GM12878 (cell line): ENCODE results near the gene ZNF296. TPM values are rescaled to one million over a fixed set of nuclear protein-coding genes. Genes with fewer than 3 reads are reported as not detected.

Experiments used
- ATAC-seq: fragments of 200-7000 bp; cut with Tn5 transposase; 3 replicates; pipeline ENCODE4 v1.9.1; 2020; ENCODE audit warnings: mild to moderate bottlenecking, moderate library complexity
- BruUV-seq: library from RNA; stranded (reverse); fragments of 400-500 nt; replicated peaks from 2 replicates; lab custom pipeline; 2021; lab: Mats Ljungman, UMichigan
- CTCF ChIA-PET: fragments of 300-600 bp; sonication (Branson Sonifier 250); formaldehyde crosslinking; extraction: SDS; loops from one replicate; lab custom pipeline; 2021; ENCODE audit warnings: inconsistent platforms; lab: Yijun Ruan, JAX
- POLR2A ChIA-PET: fragments of 350-600 bp; formaldehyde crosslinking; extraction: SDS; loops from one replicate; lab custom pipeline; 2021; ENCODE audit warnings: inconsistent platforms; lab: Charles Lee
- RAD21 ChIA-PET: fragments of 300-600 bp; sonication (Branson Sonifier 250); formaldehyde crosslinking; loops from one replicate; lab custom pipeline; 2023; ENCODE audit warnings: antibody characterized with exemption; ENCODE audit not compliant: unreplicated experiment; lab: Charles Lee
- SMC1A ChIA-PET: fragments of 300-600 bp; sonication (Branson Sonifier 250); formaldehyde crosslinking; loops from one replicate; lab custom pipeline; 2023; ENCODE audit not compliant: unreplicated experiment, uncharacterized antibody; lab: Charles Lee
- DNase-seq: peaks from one replicate; pipeline ENCODE4 v3.0.0-alpha.2; 2011; ENCODE audit warnings: low read depth, low spot score
- FAIRE-seq: peaks from 3 replicates; lab custom pipeline; 2011; peaks lifted over from hg19 to GRCh38; lab: Jason Lieb, UNC
- H2AFZ ChIP-seq: 2 replicates; pipeline ENCODE4 v1.6.0; 2011; ENCODE audit warnings: low read depth, low read length, control low read depth; ENCODE audit not compliant: control insufficient read depth
- H3K27ac ChIP-seq: 2 replicates; pipeline ENCODE4 v1.5.1; 2011; ENCODE audit warnings: control low read depth; ENCODE audit not compliant: control insufficient read depth, insufficient read depth
- H3K27me3 ChIP-seq, 2 experiments: replicated peaks in 1 of 2; 2 replicates each; pipeline versions ENCODE4 v1.6.0 to v1.6.1; 2011; ENCODE audit warnings: low read length in 1 of 2; ENCODE audit not compliant: control insufficient read depth in 2 of 2, insufficient read depth in 2 of 2
- H3K36me3 ChIP-seq, 2 experiments: 2 replicates each; pipeline ENCODE4 v1.5.1; 2011; ENCODE audit warnings: low read length in 1 of 2; ENCODE audit not compliant: control insufficient read depth in 2 of 2, insufficient read depth in 2 of 2
- H3K4me1 ChIP-seq: 2 replicates; pipeline ENCODE4 v1.6.1; 2011; ENCODE audit warnings: mild to moderate bottlenecking, low read length, moderate library complexity, mixed read lengths; ENCODE audit not compliant: control insufficient read depth, insufficient read depth
- H3K4me2 ChIP-seq: 2 replicates; pipeline ENCODE4 v1.6.0; 2011; ENCODE audit warnings: control low read depth; ENCODE audit not compliant: control insufficient read depth, insufficient read depth
- H3K4me3 ChIP-seq: fragments of 200-600 bp; sonication (generic); 2 replicates; pipeline ENCODE4 v1.5.1; 2016
- H3K79me2 ChIP-seq: 2 replicates; pipeline ENCODE4 v1.6.0; 2011; ENCODE audit warnings: low read length; ENCODE audit not compliant: control insufficient read depth, insufficient read depth
- H3K9ac ChIP-seq: 2 replicates; pipeline ENCODE4 v1.8.0; 2011; ENCODE audit warnings: low read length, control low read depth, mixed read lengths; ENCODE audit not compliant: control insufficient read depth, insufficient read depth
- H3K9me3 ChIP-seq: replicated peaks from 3 replicates; pipeline ENCODE4 v1.5.1; 2011; ENCODE audit warnings: mild to moderate bottlenecking, low read length; ENCODE audit not compliant: control insufficient read depth, insufficient read depth
- H4K20me1 ChIP-seq: 2 replicates; pipeline ENCODE4 v1.6.0; 2011; ENCODE audit not compliant: control insufficient read depth, insufficient read depth
- BMI1 ChIP-seq: fragments of 450-650 bp; IDR thresholded peaks from 2 replicates; pipeline ENCODE4 v1.6.1; 2016; ENCODE audit warnings: mild to moderate bottlenecking, moderate library complexity, borderline replicate concordance
- HDAC2 ChIP-seq: fragments of 200-600 bp; sonication (generic); IDR thresholded peaks from 2 replicates; pipeline ENCODE4 v1.6.1; 2017
- WGBS: methylation state at CpG from one replicate; pipeline ENCODE4 v1.1.6; 2016; ENCODE audit warnings: low lambda C conversion rate; ENCODE audit not compliant: insufficient replicate concordance, insufficient coverage; ENCODE audit errors: missing lambda C conversion rate; 5-methylcytosine and 5-hydroxymethylcytosine counted together
- in situ Hi-C: fragments of 300-500 bp; cut with MboI; formaldehyde crosslinking; loops from 9 replicates; pipeline ENCODE4 v1.14.3; 2018; ENCODE audit warnings: mixed read lengths
- intact Hi-C: fragments of 100-400 bp; cut with micrococcal nuclease; formaldehyde crosslinking; loops from one replicate; pipeline ENCODE4 v1.14.2; 2022; ENCODE audit not compliant: unreplicated experiment
- polyA plus RNA-seq, 11 experiments: library from polyadenylated mRNA; depleted of rRNA in 4 of 11; unstranded in 6 of 11; stranded (reverse) in 5 of 11; fragments of >200 nt; fragmentation: Nextera tagmentation in 4 of 11; fragmentation: Illumina TruSeq in 1 of 11; extraction: Ambion mirVana in 4 of 11; extraction: Trizol in 1 of 11; gene quantifications; 1 replicate in 1 of 11; 2 replicates in 10 of 11; pipeline versions ENCODE4 v1.2.1 to v1.2.3, GENCODE V29; 2011 to 2016; ENCODE audit warnings: inconsistent platforms in 2 of 11, missing spikeins in 2 of 11, low read depth in 1 of 11
- total RNA-seq, 4 experiments: library from RNA; depleted of rRNA in 3 of 4; stranded (reverse); fragments of >200 nt in 3 of 4; fragmentation: Illumina TruSeq in 1 of 4; extraction: Trizol in 1 of 4; gene quantifications; 2 replicates each; pipeline versions ENCODE4 v1.2.1 to v1.2.3, GENCODE V29; 2013 to 2021
- TF ChIP-seq, protein P1 (sequence below): fragments of 450-650 bp; IDR thresholded peaks from 2 replicates; pipeline ENCODE4 v1.6.1; 2017; ENCODE audit warnings: mild to moderate bottlenecking
- TF ChIP-seq, protein P2 (sequence below): IDR thresholded peaks from 2 replicates; pipeline ENCODE4 v1.6.1; 2012; ENCODE audit warnings: improper control_type of control experiment, low read depth, low read length; ENCODE audit not compliant: insufficient replicate concordance

Gene ZNF296
- total and polyA plus RNA-seq, 10 of the 15 experiments (the other 5 are each of a cell fraction or from before 2014, with no cell fraction given), result 0.44 to 23.6 (median 3.5) TPM; not detected in 1

DNA sequence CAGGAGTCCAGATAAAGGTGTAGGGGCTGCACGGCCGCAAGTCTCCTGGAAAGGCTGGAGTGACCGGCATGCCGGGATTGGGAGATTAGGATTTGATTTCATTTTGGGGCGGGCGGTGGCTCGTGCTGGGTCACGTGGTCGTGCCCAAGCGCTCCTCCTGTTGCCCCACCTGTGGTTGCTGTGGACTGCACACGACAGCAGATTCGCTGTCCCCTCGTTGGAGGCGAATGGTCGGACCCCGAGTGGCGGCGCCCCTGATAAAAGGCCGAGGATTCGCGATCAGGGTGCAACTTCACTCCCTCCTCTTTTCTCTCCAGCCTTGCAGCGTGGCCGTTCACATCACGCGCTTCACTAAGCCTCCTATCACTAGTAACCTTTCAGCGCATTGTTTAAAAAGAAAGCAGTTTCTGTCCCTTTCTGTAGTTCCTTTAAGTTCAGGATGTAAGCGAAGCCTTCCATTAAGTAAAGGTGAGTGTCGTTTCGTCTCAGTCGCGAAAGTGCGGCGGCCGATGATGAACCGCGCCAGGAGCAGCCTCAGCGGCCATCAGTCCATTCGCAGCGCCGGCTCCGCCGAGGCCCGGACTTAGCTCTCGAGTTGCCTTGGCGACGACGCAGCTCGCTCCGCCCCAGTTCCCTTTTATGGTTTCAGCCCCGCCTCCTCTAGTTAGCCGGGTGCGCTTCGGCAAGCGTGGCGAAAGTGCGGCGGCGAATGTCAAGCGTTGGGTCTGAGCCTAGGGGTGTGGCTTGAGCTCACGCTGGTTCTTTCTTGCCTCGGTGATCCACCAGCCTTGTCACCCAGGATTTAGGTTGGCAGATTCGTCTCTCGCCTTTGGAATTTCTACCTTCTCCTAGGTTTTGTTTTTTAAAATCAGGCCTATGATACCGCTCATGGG is 15.0 kb upstream of the ZNF296 start (continued):
- TF ChIP-seq, protein P1, sequence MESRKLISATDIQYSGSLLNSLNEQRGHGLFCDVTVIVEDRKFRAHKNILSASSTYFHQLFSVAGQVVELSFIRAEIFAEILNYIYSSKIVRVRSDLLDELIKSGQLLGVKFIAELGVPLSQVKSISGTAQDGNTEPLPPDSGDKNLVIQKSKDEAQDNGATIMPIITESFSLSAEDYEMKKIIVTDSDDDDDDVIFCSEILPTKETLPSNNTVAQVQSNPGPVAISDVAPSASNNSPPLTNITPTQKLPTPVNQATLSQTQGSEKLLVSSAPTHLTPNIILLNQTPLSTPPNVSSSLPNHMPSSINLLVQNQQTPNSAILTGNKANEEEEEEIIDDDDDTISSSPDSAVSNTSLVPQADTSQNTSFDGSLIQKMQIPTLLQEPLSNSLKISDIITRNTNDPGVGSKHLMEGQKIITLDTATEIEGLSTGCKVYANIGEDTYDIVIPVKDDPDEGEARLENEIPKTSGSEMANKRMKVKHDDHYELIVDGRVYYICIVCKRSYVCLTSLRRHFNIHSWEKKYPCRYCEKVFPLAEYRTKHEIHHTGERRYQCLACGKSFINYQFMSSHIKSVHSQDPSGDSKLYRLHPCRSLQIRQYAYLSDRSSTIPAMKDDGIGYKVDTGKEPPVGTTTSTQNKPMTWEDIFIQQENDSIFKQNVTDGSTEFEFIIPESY, result peak; percentile 76; the same call in 1 of the 2 replicates
- TF ChIP-seq HDAC2, result no peak
- TF ChIP-seq, all 136 proteins: peak for 40

DNA sequence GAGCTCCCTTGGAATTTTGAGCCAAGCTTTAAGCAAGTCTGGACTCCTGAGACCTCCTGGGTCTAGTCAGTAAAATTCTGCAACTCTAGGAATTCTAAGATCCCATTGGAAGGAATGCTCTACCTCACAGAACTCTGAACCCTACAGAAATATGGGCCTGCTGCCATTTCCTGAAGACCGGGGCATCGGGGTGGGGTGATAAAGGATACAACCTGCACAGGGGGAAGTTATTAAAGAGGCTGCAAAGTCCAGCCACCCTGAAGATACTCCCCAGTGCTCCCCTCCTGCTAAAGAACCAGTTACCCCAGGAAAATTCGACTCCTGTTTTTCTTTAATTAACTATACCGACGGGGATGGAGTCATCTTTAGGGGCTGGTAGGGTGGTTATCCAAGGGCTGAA is 14.3 kb upstream of the ZNF296 start:
- FAIRE-seq (no peak), ATAC-seq (no peak), DNase-seq (no peak)
- peaks cover 2% of the 10 kb centered on the region; the same call in 2 of the 3 replicates for H3K9me3 ChIP-seq
- no peak overlapping the region for H3K9ac ChIP-seq
- no peak overlapping the region for H3K4me3 ChIP-seq
- H4K20me1 ChIP-seq, result no peaks in the 10 kb centered on the region
- in situ Hi-C loops (no loop called here), intact Hi-C loops (loop anchor here (5.0 to 10.0 kb wide), 3 partner anchors 87 to 394 kb away; partner anchors contain the start of genes BLOC1S3 and TRAPPC6A)
- ChIA-PET SMC1A (interaction anchor here (1.7 to 2.4 kb wide), 4 partner anchors 10 to 88 kb away, joined by 4 to 7 read pairs (median 6); partner anchors contain the start of gene BLOC1S3), RAD21 (no interaction called here), POLR2A (interaction anchor here (1.8 to 3.0 kb wide), 2 partner anchors 16 to 46 kb away, joined by 4 to 25 read pairs; no protein-coding TSS in a partner anchor), CTCF (interaction anchor here (1.1 to 3.1 kb wide), 2 partner anchors 10 to 34 kb away, joined by 4 to 12 read pairs; no protein-coding TSS in a partner anchor)
- H3K27ac ChIP-seq, result no peak overlapping the region
- no peaks in the 10 kb centered on the region for H3K27me3 ChIP-seq
- WGBS, result 98% methylated on average over 5 of the region's 5 CpGs
- H3K4me1 ChIP-seq, result peaks cover 9% of the 10 kb centered on the region
- no peak overlapping the region for H2AFZ ChIP-seq
- no TSS peak for BruUV-seq
- peaks cover 8 to 15% of the 10 kb centered on the region in 2 experiments for H3K36me3 ChIP-seq
- H3K79me2 ChIP-seq, result peaks cover 34% of the 10 kb centered on the region
- H3K4me2 ChIP-seq, result no peak overlapping the region
- no peak for TF ChIP-seq BMI1
- TF ChIP-seq, protein P2, sequence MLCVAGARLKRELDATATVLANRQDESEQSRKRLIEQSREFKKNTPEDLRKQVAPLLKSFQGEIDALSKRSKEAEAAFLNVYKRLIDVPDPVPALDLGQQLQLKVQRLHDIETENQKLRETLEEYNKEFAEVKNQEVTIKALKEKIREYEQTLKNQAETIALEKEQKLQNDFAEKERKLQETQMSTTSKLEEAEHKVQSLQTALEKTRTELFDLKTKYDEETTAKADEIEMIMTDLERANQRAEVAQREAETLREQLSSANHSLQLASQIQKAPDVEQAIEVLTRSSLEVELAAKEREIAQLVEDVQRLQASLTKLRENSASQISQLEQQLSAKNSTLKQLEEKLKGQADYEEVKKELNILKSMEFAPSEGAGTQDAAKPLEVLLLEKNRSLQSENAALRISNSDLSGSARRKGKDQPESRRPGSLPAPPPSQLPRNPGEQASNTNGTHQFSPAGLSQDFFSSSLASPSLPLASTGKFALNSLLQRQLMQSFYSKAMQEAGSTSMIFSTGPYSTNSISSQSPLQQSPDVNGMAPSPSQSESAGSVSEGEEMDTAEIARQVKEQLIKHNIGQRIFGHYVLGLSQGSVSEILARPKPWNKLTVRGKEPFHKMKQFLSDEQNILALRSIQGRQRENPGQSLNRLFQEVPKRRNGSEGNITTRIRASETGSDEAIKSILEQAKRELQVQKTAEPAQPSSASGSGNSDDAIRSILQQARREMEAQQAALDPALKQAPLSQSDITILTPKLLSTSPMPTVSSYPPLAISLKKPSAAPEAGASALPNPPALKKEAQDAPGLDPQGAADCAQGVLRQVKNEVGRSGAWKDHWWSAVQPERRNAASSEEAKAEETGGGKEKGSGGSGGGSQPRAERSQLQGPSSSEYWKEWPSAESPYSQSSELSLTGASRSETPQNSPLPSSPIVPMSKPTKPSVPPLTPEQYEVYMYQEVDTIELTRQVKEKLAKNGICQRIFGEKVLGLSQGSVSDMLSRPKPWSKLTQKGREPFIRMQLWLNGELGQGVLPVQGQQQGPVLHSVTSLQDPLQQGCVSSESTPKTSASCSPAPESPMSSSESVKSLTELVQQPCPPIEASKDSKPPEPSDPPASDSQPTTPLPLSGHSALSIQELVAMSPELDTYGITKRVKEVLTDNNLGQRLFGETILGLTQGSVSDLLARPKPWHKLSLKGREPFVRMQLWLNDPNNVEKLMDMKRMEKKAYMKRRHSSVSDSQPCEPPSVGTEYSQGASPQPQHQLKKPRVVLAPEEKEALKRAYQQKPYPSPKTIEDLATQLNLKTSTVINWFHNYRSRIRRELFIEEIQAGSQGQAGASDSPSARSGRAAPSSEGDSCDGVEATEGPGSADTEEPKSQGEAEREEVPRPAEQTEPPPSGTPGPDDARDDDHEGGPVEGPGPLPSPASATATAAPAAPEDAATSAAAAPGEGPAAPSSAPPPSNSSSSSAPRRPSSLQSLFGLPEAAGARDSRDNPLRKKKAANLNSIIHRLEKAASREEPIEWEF, result no peak
